ENCODE measurements around the gene NKAIN4. TPM values are rescaled to one million over a fixed set of nuclear protein-coding genes. Genes with fewer than 3 reads are reported as not detected.

The NKAIN4 gene
- total RNA-seq, 1 donor from 2014 or later: 1.1 TPM

DNA sequence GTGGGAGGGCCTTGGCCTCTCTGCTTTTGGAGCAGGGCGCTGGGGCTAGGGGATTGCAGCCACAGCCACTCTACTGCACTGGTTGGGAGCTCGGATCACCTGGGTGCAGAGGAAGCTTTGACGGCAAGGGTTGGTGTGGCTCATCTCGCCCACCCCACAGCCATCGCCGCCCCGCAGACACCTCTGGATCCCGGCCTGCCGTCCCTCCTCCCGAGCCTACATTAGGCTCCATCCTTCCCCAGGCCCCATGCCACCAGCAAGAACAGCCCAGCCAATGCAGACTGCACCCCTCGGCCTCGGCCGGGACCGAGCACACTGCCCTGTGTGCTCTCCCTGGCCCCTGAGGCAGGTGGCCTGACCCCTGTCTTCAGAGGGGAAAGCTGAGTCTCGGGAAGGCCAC, 6.3 kb upstream of the NKAIN4 start:
- DNase-seq (ENCODE audit: low read depth) (no peak), FAIRE-seq (no peak)
- peaks cover 8% of the 10 kb centered on the region for H3K27me3 ChIP-seq (ENCODE audit: control insufficient read depth, insufficient read depth, low read length)
- no peaks in the 10 kb centered on the region for H3K36me3 ChIP-seq (ENCODE audit: control insufficient read depth, insufficient read depth, low read length)
- no peak overlapping the region for H3K4me3 ChIP-seq (ENCODE audit: low read depth, low read length)
- TF ChIP-seq, protein P1, sequence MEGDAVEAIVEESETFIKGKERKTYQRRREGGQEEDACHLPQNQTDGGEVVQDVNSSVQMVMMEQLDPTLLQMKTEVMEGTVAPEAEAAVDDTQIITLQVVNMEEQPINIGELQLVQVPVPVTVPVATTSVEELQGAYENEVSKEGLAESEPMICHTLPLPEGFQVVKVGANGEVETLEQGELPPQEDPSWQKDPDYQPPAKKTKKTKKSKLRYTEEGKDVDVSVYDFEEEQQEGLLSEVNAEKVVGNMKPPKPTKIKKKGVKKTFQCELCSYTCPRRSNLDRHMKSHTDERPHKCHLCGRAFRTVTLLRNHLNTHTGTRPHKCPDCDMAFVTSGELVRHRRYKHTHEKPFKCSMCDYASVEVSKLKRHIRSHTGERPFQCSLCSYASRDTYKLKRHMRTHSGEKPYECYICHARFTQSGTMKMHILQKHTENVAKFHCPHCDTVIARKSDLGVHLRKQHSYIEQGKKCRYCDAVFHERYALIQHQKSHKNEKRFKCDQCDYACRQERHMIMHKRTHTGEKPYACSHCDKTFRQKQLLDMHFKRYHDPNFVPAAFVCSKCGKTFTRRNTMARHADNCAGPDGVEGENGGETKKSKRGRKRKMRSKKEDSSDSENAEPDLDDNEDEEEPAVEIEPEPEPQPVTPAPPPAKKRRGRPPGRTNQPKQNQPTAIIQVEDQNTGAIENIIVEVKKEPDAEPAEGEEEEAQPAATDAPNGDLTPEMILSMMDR (IDR thresholded peaks at IDR 0.05; ENCODE audit: insufficient read depth, low read length, severe bottlenecking): no peak

DNA sequence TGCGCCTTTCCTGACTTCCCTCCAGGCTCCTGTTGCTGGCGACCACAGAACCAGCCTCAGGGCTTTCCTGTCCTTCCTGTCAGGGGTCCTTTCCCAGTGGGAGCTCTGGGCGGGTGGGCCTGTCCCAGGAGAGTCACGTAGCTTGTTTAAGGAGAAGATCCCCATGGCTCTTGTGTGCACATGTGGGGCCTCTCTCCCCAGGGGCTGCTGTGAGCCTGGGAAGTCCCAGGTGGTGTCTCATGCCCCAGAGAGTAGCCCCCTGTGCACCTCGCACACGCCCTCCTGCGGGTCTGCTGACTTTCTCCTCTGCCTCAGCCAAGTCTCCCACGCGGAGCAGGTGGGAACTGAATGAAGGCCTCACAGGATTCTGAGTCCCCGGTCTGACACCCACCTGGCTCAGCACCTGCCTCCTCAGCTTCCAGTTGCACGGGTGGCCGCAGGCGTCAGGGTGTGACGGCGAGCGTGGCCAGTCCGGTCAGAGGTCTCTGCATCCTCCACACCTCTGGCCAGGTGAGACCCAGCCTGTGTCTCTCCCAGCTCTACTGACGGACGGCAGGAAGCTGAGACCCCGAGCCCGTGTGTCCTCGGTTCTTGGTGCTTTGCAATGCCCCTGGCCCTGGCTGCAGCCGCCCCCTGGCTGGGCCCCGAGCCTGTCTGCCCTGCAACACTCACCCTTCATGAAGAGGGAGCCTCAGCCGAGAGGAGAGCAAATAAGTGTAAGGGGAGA, 5.6 kb upstream of the NKAIN4 start:
- Histone ChIP-seq H3K4me3 (ENCODE audit: low read depth, low read length) (no peak overlapping the region), H3K27me3 (ENCODE audit: control insufficient read depth, insufficient read depth, low read length) (peaks cover 11% of the 10 kb centered on the region), H3K36me3 (ENCODE audit: control insufficient read depth, insufficient read depth, low read length) (no peaks in the 10 kb centered on the region)
- DNase-seq (ENCODE audit: low read depth) (no peak), FAIRE-seq (no peak)
- TF ChIP-seq, protein P1 (IDR thresholded peaks at IDR 0.05; ENCODE audit: insufficient read depth, low read length, severe bottlenecking): no peak

DNA sequence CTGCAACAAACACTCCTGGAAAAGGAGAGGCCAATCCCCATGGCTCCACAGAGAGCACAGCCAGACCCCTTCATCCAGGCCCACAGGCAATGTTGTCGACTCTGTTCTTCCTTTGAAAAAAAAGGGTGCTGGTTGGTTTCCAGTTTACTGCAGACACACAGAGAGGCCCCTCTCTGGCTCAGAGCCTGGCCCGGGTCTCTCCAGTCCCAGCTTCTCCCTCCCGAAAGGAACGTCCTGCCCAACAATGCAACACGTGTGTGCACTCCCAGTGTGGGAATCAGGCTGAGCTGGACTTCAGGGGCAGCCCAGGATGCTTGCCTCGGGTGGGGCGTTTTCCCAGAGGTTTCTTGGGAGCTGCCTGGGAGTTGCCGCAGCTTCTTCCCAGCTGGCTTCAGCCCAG, 4.5 kb upstream of the NKAIN4 start:
- Histone ChIP-seq H3K4me3 (ENCODE audit: low read depth, low read length) (no peak overlapping the region), H3K27me3 (ENCODE audit: control insufficient read depth, insufficient read depth, low read length) (peaks cover 13% of the 10 kb centered on the region), H3K36me3 (ENCODE audit: control insufficient read depth, insufficient read depth, low read length) (no peaks in the 10 kb centered on the region)
- no peak for DNase-seq (ENCODE audit: low read depth)
- FAIRE-seq: no peak
- TF ChIP-seq, protein P1 (IDR thresholded peaks at IDR 0.05; ENCODE audit: insufficient read depth, low read length, severe bottlenecking): no peak

DNA sequence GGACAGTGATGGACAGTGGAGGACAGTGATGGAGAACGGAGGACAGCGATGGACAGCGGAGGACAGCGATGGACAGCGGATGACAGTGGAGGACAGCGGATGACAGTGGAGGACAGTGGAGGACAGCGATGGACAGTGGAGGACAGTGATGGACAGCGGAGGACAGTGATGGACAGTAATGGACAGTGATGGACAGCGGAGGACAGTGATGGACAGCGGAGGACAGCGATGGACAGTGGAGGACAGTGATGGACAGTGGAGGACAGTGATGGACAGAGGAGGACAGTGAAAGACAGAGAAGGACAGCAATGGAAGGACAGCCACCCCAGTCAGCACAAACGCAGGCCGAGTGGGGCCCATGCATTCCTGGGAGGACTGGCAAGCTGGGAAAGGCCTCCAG, 3.4 kb upstream of the NKAIN4 start:
- Histone ChIP-seq H3K27me3 (ENCODE audit: control insufficient read depth, insufficient read depth, low read length) (peaks cover 20% of the 10 kb centered on the region), H3K36me3 (ENCODE audit: control insufficient read depth, insufficient read depth, low read length) (no peaks in the 10 kb centered on the region), H3K4me3 (ENCODE audit: low read depth, low read length) (no peak overlapping the region)
- TF ChIP-seq, protein P1 (IDR thresholded peaks at IDR 0.05; ENCODE audit: insufficient read depth, low read length, severe bottlenecking): no peak
- FAIRE-seq (peak; percentile 97), DNase-seq (ENCODE audit: low read depth) (no peak)

DNA sequence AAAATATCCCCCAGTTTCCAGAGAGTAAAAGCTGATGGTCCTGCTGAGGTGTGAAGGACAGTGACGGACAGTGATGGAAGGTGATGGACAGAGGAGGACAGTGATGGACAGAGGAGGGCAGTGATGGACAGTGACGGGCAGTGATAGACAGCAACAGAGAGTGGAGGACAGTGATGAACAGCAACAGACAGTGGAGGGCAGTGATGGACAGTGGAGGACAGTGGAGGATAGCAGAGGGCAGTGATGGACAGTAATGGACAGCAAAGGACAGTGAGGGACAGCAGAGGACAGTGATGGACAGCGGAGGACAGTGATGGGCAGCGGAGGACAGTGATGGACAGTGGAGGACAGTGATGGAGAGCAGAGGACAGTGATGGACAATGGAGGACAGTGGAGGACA, 2.7 kb upstream of the NKAIN4 start:
- Histone ChIP-seq H3K27me3 (ENCODE audit: control insufficient read depth, insufficient read depth, low read length) (peaks cover 22% of the 10 kb centered on the region), H3K36me3 (ENCODE audit: control insufficient read depth, insufficient read depth, low read length) (no peaks in the 10 kb centered on the region), H3K4me3 (ENCODE audit: low read depth, low read length) (no peak overlapping the region)
- FAIRE-seq (peak; percentile 70), DNase-seq (ENCODE audit: low read depth) (no peak)
- TF ChIP-seq, protein P1 (IDR thresholded peaks at IDR 0.05; ENCODE audit: insufficient read depth, low read length, severe bottlenecking): no peak

Measured in bronchial epithelial cell (primary cell).